Measurements from ENCODE around the gene ZMYND11.

The ZMYND11 gene

DNA sequence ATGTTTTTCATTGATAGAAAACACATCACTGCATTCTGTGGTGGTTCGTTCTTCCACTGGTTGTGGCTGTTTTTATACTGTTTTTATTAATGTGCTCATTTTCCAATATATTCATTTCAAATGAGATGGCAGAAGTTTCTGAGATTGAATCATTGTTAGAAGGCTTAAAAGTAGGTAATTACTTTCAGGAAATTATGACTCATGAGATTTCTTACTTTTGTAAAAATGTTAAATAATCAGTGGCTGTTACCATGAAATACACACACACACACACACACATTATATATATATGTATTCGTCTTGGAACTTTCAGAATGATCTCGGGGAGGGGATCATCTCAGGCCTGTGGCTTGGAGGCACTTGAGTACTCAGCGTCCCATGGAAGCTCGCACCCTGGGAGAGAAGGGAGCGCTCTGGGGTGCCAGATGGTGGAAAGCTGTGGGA lies 66.1 kb downstream of the ZMYND11 start:
- Histone ChIP-seq H3K9me3 (ENCODE audit: insufficient read depth, low read depth, low read length) (no peaks in the 10 kb centered on the region), H3K36me3 (ENCODE audit: insufficient read depth, low read depth, low read length) (no peaks in the 10 kb centered on the region), H3K4me3 (ENCODE audit: low read length) (no peak overlapping the region), H3K4me1 (ENCODE audit: insufficient read depth, low read length) (no peaks in the 10 kb centered on the region), H3K27ac (ENCODE audit: low read length) (no peak overlapping the region), H3K9ac (ENCODE audit: low read depth, low read length) (no peak overlapping the region), H3K27me3 (ENCODE audit: insufficient read depth, low read length) (no peaks in the 10 kb centered on the region)

DNA sequence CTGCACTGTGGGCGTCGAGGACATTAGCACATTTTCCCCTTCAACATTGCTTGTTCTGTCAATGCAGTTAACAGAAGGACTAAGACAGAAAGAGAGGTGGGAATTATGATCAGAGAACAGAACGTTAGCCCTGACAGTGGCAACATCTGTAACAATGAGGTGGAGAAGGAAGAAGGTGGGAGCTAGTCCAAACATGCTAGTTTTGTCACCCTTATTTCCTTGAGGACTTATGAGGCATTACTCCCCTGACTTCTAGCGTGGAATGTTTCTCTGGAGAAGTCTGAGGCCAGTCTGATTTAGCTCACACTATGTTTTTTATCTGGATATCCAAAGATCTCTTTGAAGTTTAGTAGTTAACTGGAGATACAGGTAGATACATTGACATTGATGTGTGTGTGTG lies 73.4 kb downstream of the ZMYND11 start:
- Histone ChIP-seq H3K9me3 (ENCODE audit: insufficient read depth, low read depth, low read length) (no peaks in the 10 kb centered on the region), H3K4me3 (ENCODE audit: low read length) (no peak overlapping the region), H3K36me3 (ENCODE audit: insufficient read depth, low read depth, low read length) (0 out of 2 replicates have a peak, but pooled peaks cover 3% of the 10 kb centered on the region), H3K27ac (ENCODE audit: low read length) (no peak overlapping the region), H3K27me3 (ENCODE audit: insufficient read depth, low read length) (no peaks in the 10 kb centered on the region), H3K9ac (ENCODE audit: low read depth, low read length) (no peak overlapping the region), H3K4me1 (ENCODE audit: insufficient read depth, low read length) (no peaks in the 10 kb centered on the region)

DNA sequence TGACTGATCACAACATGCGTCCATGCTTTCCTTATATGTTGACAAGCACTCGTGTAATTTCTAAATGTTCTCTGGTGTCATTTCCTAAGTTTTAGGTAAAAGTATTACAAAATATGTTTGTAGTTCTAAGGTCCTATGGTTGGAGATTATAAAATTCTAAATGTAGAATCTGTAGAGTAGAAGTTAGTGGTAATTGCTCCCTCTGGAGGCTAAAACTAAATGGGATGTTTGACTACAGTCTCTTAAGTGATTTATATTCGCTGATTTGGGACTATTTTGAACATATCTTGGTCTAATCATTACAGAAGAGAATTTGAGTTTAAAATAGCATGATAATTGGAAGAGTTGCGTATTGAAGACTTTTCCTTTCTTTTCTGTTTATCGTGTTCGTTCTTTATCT lies 74.1 kb downstream of the ZMYND11 start:
- Histone ChIP-seq H3K27me3 (ENCODE audit: insufficient read depth, low read length) (no peaks in the 10 kb centered on the region), H3K9ac (ENCODE audit: low read depth, low read length) (no peak overlapping the region), H3K9me3 (ENCODE audit: insufficient read depth, low read depth, low read length) (no peaks in the 10 kb centered on the region), H3K4me1 (ENCODE audit: insufficient read depth, low read length) (no peaks in the 10 kb centered on the region), H3K36me3 (ENCODE audit: insufficient read depth, low read depth, low read length) (0 out of 2 replicates have a peak, but pooled peaks cover 3% of the 10 kb centered on the region), H3K27ac (ENCODE audit: low read length) (no peak overlapping the region), H3K4me3 (ENCODE audit: low read length) (no peak overlapping the region)

GRCh38 chr10:210297-210696 lies 75.0 kb downstream of the ZMYND11 start:
- H3K9me3 ChIP-seq (ENCODE audit: insufficient read depth, low read depth, low read length): no peaks in the 10 kb centered on the region
- H3K27me3 ChIP-seq (ENCODE audit: insufficient read depth, low read length): no peaks in the 10 kb centered on the region
- no peak overlapping the region for H3K9ac ChIP-seq (ENCODE audit: low read depth, low read length)
- no peak overlapping the region for H3K4me3 ChIP-seq (ENCODE audit: low read length)
- no peak overlapping the region for H3K27ac ChIP-seq (ENCODE audit: low read length)
- 0 out of 2 replicates have a peak, but pooled peaks cover 3% of the 10 kb centered on the region for H3K36me3 ChIP-seq (ENCODE audit: insufficient read depth, low read depth, low read length)
- H3K4me1 ChIP-seq (ENCODE audit: insufficient read depth, low read length): no peaks in the 10 kb centered on the region

DNA sequence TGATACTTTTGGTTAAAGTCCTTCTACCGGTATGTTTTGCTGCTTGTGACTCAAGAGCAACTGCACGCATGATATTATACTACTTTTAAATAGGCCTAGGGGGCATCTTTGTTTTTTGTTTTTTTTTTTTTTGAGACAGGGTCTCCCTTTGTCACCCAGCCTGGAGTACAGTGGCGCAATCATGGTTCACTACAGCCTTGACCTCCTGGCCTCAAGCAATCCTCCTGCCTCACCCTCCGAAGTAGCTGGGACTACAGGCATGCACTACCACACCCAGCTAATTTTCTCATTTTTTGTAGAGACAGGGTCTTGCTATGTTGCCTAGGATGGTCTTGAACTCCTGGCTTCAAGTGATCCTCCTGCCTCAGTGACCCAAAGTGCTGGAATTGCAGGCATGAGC lies 80.2 kb downstream of the ZMYND11 start:
- H3K4me1 ChIP-seq (ENCODE audit: insufficient read depth, low read length): no peaks in the 10 kb centered on the region
- H3K27ac ChIP-seq (ENCODE audit: low read length): no peak overlapping the region
- no peaks in the 10 kb centered on the region for H3K9me3 ChIP-seq (ENCODE audit: insufficient read depth, low read depth, low read length)
- no peaks in the 10 kb centered on the region for H3K36me3 ChIP-seq (ENCODE audit: insufficient read depth, low read depth, low read length)
- no peak overlapping the region for H3K9ac ChIP-seq (ENCODE audit: low read depth, low read length)
- no peaks in the 10 kb centered on the region for H3K27me3 ChIP-seq (ENCODE audit: insufficient read depth, low read length)
- H3K4me3 ChIP-seq (ENCODE audit: low read length): no peak overlapping the region

- Histone ChIP-seq H3K9ac (ENCODE audit: low read depth, low read length) (no peak overlapping the region), H3K36me3 (ENCODE audit: insufficient read depth, low read depth, low read length) (peaks cover 6% of the 10 kb centered on the region; the same call in 1 of the 2 replicates), H3K27me3 (ENCODE audit: insufficient read depth, low read length) (no peaks in the 10 kb centered on the region)
These were observed 83.5 kb downstream of the ZMYND11 start for GRCh38 chr10:218798-219197.

DNA sequence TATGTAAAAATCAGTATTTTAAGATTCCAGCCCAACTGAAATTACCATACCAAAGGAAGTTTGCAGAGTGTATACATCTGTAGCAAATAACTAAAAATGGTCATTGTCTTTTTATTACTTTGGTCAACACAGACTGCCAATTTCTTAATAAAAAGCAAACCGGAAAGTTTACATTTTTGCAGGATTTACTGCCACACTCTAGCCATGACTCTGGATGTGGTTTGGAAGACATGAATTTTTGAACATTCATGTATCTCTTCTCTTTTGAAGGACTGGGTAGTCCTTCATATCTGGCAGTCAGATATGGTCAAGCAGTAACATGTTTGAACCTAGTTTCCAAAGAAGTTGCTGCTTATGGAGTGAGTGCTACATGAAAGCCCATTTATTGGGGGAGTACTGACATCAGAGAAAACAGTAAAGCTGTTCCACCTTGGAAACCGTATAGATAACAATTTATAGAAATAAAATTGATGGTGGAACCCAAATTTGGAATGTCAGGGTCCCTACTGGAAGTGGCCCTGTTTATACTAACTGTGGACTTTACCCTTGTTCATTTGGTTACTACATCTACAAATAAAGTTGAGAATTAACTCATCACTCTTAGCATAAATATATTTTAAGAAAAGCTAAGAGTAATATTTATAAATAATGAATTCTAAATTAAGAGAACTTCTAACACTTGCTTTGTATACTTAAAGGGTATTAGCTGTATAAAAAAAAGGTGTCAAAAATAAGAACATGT lies 84.6 kb downstream of the ZMYND11 start:
- no peak overlapping the region for H3K9ac ChIP-seq (ENCODE audit: low read depth, low read length)
- no peak overlapping the region for H3K27ac ChIP-seq (ENCODE audit: low read length)
- H3K4me3 ChIP-seq (ENCODE audit: low read length): no peak overlapping the region
- H3K9me3 ChIP-seq (ENCODE audit: insufficient read depth, low read depth, low read length): no peaks in the 10 kb centered on the region
- peaks cover 6% of the 10 kb centered on the region; the same call in 1 of the 2 replicates for H3K36me3 ChIP-seq (ENCODE audit: insufficient read depth, low read depth, low read length)
- H3K27me3 ChIP-seq (ENCODE audit: insufficient read depth, low read length): no peaks in the 10 kb centered on the region
- no peaks in the 10 kb centered on the region for H3K4me1 ChIP-seq (ENCODE audit: insufficient read depth, low read length)

More at GRCh38 chr10:218798-219197, 83.5 kb downstream of the ZMYND11 start:
- H3K4me1 ChIP-seq (ENCODE audit: insufficient read depth, low read length): no peaks in the 10 kb centered on the region
- H3K27ac ChIP-seq (ENCODE audit: low read length): no peak overlapping the region
- H3K9me3 ChIP-seq (ENCODE audit: insufficient read depth, low read depth, low read length): no peaks in the 10 kb centered on the region
- no peak overlapping the region for H3K4me3 ChIP-seq (ENCODE audit: low read length)

GRCh38 chr10:224571-224970 lies 89.3 kb downstream of the ZMYND11 start:
- no peaks in the 10 kb centered on the region for H3K27me3 ChIP-seq (ENCODE audit: insufficient read depth, low read length)
- H3K4me3 ChIP-seq (ENCODE audit: low read length): no peak overlapping the region
- peaks cover 6% of the 10 kb centered on the region; the same call in 1 of the 2 replicates for H3K36me3 ChIP-seq (ENCODE audit: insufficient read depth, low read depth, low read length)
- no peaks in the 10 kb centered on the region for H3K9me3 ChIP-seq (ENCODE audit: insufficient read depth, low read depth, low read length)
- H3K4me1 ChIP-seq (ENCODE audit: insufficient read depth, low read length): no peaks in the 10 kb centered on the region
- no peak overlapping the region for H3K9ac ChIP-seq (ENCODE audit: low read depth, low read length)
- H3K27ac ChIP-seq (ENCODE audit: low read length): no peak overlapping the region

- peaks cover 4% of the 10 kb centered on the region; the same call in 1 of the 2 replicates for H3K36me3 ChIP-seq (ENCODE audit: insufficient read depth, low read depth, low read length)
- no peak overlapping the region for H3K4me3 ChIP-seq (ENCODE audit: low read length)
- 0 out of 2 replicates have a peak, but pooled peaks cover 4% of the 10 kb centered on the region for H3K4me1 ChIP-seq (ENCODE audit: insufficient read depth, low read length)
- H3K27me3 ChIP-seq (ENCODE audit: insufficient read depth, low read length): no peaks in the 10 kb centered on the region
- no peaks in the 10 kb centered on the region for H3K9me3 ChIP-seq (ENCODE audit: insufficient read depth, low read depth, low read length)
- H3K27ac ChIP-seq (ENCODE audit: low read length): no peak overlapping the region
- no peak overlapping the region for H3K9ac ChIP-seq (ENCODE audit: low read depth, low read length)
These were observed 90.8 kb downstream of the ZMYND11 start for GRCh38 chr10:226018-226417.

DNA sequence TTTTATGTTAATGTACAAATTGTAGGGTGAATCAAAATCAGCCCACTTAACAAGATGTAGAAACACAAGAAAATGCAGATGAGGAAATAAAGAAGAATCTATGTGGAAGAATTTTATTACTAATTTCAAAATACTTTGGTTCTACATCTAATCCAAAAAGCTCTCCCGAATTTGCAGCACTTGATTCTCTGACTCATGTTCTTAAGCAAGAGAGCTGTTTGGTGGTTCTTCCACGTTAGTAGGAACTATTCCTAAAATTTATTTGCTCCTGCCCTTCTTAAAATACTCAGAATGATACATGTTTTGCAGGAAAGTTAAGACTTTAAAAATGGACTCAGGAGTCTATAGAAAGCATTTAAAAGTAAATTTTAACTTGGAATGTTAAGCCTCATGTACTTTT lies 91.8 kb downstream of the ZMYND11 start:
- H3K27me3 ChIP-seq (ENCODE audit: insufficient read depth, low read length): no peaks in the 10 kb centered on the region
- no peak overlapping the region for H3K9ac ChIP-seq (ENCODE audit: low read depth, low read length)
- 0 out of 2 replicates have a peak, but pooled peaks cover 4% of the 10 kb centered on the region for H3K4me1 ChIP-seq (ENCODE audit: insufficient read depth, low read length)

DNA sequence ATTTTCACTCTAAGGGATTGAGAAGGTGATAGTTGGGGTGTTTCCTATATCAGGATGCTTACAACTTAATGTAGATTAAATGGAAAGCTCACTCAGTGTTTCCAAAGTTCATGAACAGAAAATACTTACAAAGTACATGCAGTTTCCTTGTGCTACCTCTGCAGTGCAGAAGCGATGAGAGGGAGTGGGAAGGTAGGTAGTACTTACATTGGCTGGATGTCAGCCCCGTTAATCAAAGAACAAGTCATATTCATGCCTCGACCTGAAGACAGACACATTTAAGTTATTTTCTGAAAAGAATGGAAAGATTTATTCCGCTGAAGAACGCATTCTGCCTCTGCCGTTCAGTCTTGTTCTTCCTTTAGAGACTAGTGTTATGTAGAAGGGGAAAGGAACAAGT lies 93.1 kb downstream of the ZMYND11 start:
- no peak overlapping the region for H3K27ac ChIP-seq (ENCODE audit: low read length)
- H3K9ac ChIP-seq (ENCODE audit: low read depth, low read length): no peak overlapping the region
- no peaks in the 10 kb centered on the region for H3K36me3 ChIP-seq (ENCODE audit: insufficient read depth, low read depth, low read length)
- H3K9me3 ChIP-seq (ENCODE audit: insufficient read depth, low read depth, low read length): no peaks in the 10 kb centered on the region
- H3K27me3 ChIP-seq (ENCODE audit: insufficient read depth, low read length): no peaks in the 10 kb centered on the region
- H3K4me3 ChIP-seq (ENCODE audit: low read length): no peak overlapping the region
- H3K4me1 ChIP-seq (ENCODE audit: insufficient read depth, low read length): 0 out of 2 replicates have a peak, but pooled peaks cover 4% of the 10 kb centered on the region

More for the DNA sequence above, 91.8 kb downstream of the ZMYND11 start:
- H3K4me3 ChIP-seq (ENCODE audit: low read length): no peak overlapping the region
- H3K9me3 ChIP-seq (ENCODE audit: insufficient read depth, low read depth, low read length): no peaks in the 10 kb centered on the region
- H3K36me3 ChIP-seq (ENCODE audit: insufficient read depth, low read depth, low read length): no peaks in the 10 kb centered on the region
- no peak overlapping the region for H3K27ac ChIP-seq (ENCODE audit: low read length)

- H3K9ac ChIP-seq (ENCODE audit: low read depth, low read length): no peak overlapping the region
- H3K9me3 ChIP-seq (ENCODE audit: insufficient read depth, low read depth, low read length): no peaks in the 10 kb centered on the region
- 0 out of 2 replicates have a peak, but pooled peaks cover 4% of the 10 kb centered on the region for H3K4me1 ChIP-seq (ENCODE audit: insufficient read depth, low read length)
- no peak overlapping the region for H3K27ac ChIP-seq (ENCODE audit: low read length)
- H3K36me3 ChIP-seq (ENCODE audit: insufficient read depth, low read depth, low read length): no peaks in the 10 kb centered on the region
- H3K4me3 ChIP-seq (ENCODE audit: low read length): no peak overlapping the region
- no peaks in the 10 kb centered on the region for H3K27me3 ChIP-seq (ENCODE audit: insufficient read depth, low read length)
These were observed 95.5 kb downstream of the ZMYND11 start for GRCh38 chr10:230758-231157.
